ENCODE measurements around the gene LXN. TPM values are rescaled to one million over a fixed set of nuclear protein-coding genes. Genes with fewer than 3 reads are reported as not detected.

Gene LXN
- polyA plus RNA-seq, 1 donor (not counting 4 experiments of a cell fraction or from before 2014, with no cell fraction given): 8.4 TPM

DNA sequence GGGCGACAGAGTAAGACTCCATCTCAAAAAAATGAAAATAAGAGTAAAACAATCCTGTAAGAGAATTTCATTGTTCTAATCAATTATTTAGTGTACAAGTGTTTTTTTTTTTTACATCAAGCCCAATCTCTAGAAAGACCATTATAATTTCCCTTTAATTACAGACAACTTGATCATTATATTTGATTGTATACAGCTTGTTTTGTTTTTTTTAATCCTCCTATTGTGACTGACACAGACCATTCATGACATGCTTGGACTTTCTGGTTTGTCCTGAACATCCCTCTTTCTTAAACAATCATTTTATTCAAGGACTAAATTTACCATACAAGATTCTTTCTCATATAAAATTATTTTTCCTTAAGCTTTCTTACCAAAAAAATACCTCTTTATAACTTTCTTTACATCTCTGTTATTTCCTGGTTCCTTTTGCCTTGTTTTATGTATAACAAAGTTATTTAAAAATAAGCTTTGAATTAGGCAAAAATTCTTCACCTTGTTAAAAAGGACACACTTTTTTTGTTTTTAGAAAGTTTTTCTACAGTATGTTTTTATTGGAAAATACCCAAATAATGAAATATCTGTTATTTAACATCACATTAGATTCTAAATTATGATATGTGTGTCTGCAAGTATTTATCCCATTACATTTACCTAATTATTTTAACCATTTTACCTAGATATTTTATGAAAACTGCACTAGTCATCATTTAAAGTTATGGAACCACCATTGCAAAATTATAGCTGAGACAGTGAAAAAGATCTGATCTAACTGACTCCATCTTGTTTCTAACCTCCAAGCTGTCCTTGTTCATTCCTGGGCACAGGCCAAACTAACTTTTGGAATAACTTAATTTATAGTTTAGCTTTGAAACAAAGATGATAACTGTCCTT lies 54.2 kb downstream of the LXN start:
- TF ChIP-seq, protein P1, sequence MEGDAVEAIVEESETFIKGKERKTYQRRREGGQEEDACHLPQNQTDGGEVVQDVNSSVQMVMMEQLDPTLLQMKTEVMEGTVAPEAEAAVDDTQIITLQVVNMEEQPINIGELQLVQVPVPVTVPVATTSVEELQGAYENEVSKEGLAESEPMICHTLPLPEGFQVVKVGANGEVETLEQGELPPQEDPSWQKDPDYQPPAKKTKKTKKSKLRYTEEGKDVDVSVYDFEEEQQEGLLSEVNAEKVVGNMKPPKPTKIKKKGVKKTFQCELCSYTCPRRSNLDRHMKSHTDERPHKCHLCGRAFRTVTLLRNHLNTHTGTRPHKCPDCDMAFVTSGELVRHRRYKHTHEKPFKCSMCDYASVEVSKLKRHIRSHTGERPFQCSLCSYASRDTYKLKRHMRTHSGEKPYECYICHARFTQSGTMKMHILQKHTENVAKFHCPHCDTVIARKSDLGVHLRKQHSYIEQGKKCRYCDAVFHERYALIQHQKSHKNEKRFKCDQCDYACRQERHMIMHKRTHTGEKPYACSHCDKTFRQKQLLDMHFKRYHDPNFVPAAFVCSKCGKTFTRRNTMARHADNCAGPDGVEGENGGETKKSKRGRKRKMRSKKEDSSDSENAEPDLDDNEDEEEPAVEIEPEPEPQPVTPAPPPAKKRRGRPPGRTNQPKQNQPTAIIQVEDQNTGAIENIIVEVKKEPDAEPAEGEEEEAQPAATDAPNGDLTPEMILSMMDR (optimal IDR thresholded peaks at IDR 0.05 in 1 of 3, IDR thresholded peaks at IDR 0.05 in 1 of 3, conservative IDR thresholded peaks at IDR 0.05 in 1 of 3; ENCODE audit: extremely low read depth in 1 of 3, insufficient read depth in 2 of 3, low read length in 3 of 3): no peak
- TF ChIP-seq EZH2 (IDR thresholded peaks at IDR 0.05; ENCODE audit: low read length): no peak
- H3K9me1 ChIP-seq (ENCODE audit: control insufficient read depth, extremely low read depth, insufficient read depth, low read length): no peaks in the 10 kb centered on the region
- DNase-seq (ENCODE audit: low read depth, low spot score): no peak
- H3K36me3 ChIP-seq (ENCODE audit: control insufficient read depth in 2 of 2, extremely low read depth in 1 of 2, insufficient read depth in 2 of 2, low read length in 2 of 2): no peaks in the 10 kb centered on the region
- H3K27me3 ChIP-seq (ENCODE audit: control insufficient read depth, extremely low read depth, insufficient read depth, low read length): no peaks in the 10 kb centered on the region
- no peak overlapping the region for H3K4me2 ChIP-seq (ENCODE audit: control insufficient read depth, extremely low read depth, insufficient read depth, low read depth, low read length)
- no peak overlapping the region for H3K9ac ChIP-seq (ENCODE audit: control insufficient read depth, extremely low read depth, insufficient read depth, low read length)
- H3K79me2 ChIP-seq (ENCODE audit: control insufficient read depth, insufficient read depth, low read length): no peaks in the 10 kb centered on the region
- no peak overlapping the region for H2AFZ ChIP-seq (ENCODE audit: control insufficient read depth, low read length)
- no peak overlapping the region for H3K4me3 ChIP-seq (ENCODE audit: control insufficient read depth in 2 of 3, extremely low read depth in 1 of 3, insufficient read depth in 2 of 3, low read depth in 1 of 3, low read length in 3 of 3)
- H3K27ac ChIP-seq (ENCODE audit: control insufficient read depth, insufficient read depth, low read length): no peak overlapping the region
- H3K9me3 ChIP-seq (ENCODE audit: control insufficient read depth, low read depth, low read length): peaks cover 1% of the 10 kb centered on the region
- H4K20me1 ChIP-seq (ENCODE audit: control insufficient read depth, extremely low read depth, insufficient read depth, low read length): no peaks in the 10 kb centered on the region
- FAIRE-seq: no peak
- H3K4me1 ChIP-seq (ENCODE audit: control insufficient read depth, extremely low read depth, insufficient read depth, low read length): no peaks in the 10 kb centered on the region
- dilution Hi-C loops (cut with MboI; ENCODE audit: extremely low pct_ligation_motif_present, low sequenced_read_pairs): no loop called here

Small RNA genes lying within 50 kb of the gene (small RNA-seq; reads per million reads assigned to genes)
- 0 reads per million in 3 experiments for gene AC025033.1 (ENCODE audit: insufficient read length in 3 of 3, low read depth in 3 of 3, low replicate concordance in 1 of 3)
- gene AC080013.6 (ENCODE audit: insufficient read length in 3 of 3, low read depth in 3 of 3, low replicate concordance in 1 of 3): 0 reads per million in 3 experiments

Other genes starting within 250 kb of the LXN start
- 7.0 to 11.8 TPM (median 8.6 TPM) in 3 replicates for gene MLF1, start 101.5 kb downstream of the LXN start, polyA plus RNA-seq
- gene GFM1, start 28.1 kb downstream of the LXN start, polyA plus RNA-seq: 23.4 to 35.9 TPM (median 28.6 TPM) in 3 replicates
- gene RARRES1, start 59.8 kb upstream of the LXN start, polyA plus RNA-seq: not detected in 3 replicates
- 36.8 to 52.4 TPM (median 49.8 TPM) in 3 replicates for gene MFSD1, start 129.4 kb upstream of the LXN start, polyA plus RNA-seq